Vagina (tissue), 2 donors: Measurements from ENCODE around the gene CLEC2L. TPM values are rescaled to one million over a fixed set of nuclear protein-coding genes. Genes with fewer than 3 reads are reported as not detected.

Source experiments
- DNase-seq, 2 donors: peaks; one replicate each; pipeline ENCODE4 v3.0.0-alpha.2; 2017; ENCODE audit errors: extremely low spot score in 2 of 2
- H3K27ac ChIP-seq: fragments of 200-600 bp; sonication (generic); one replicate; pipeline ENCODE4 v1.5.1; 2019
- H3K27me3 ChIP-seq: fragments of 200-600 bp; sonication (generic); one replicate; pipeline ENCODE4 v1.5.1; 2019
- H3K36me3 ChIP-seq, 2 donors: fragments of 200-600 bp; sonication (generic); one replicate each; pipeline ENCODE4 v1.5.1; 2017 to 2019
- H3K4me1 ChIP-seq: fragments of 200-600 bp; sonication (generic); one replicate; pipeline ENCODE4 v1.5.1; 2019
- H3K4me3 ChIP-seq, 2 donors: fragments of 200-600 bp; sonication (generic); 1 replicate in 1 of 2; 2 replicates in 1 of 2; pipeline ENCODE4 v1.5.1; 2016 to 2019
- H3K9me3 ChIP-seq: fragments of 200-600 bp; sonication (generic); one replicate; pipeline ENCODE4 v1.5.1; 2019
- POLR2A ChIP-seq, 2 donors: fragments of 450-650 bp; IDR thresholded peaks; one replicate each; pipeline ENCODE4 v1.6.1; 2017; ENCODE audit warnings: antibody characterized with exemption in 2 of 2, mild to moderate bottlenecking in 2 of 2, moderate library complexity in 2 of 2
- POLR2AphosphoS5 ChIP-seq, 2 donors: sonication (generic); formaldehyde crosslinking; IDR thresholded peaks; one replicate each; pipeline ENCODE4 v1.9.0; 2017; ENCODE audit warnings: antibody characterized with exemption in 2 of 2, mild to moderate bottlenecking in 2 of 2, low read depth in 1 of 2; ENCODE audit not compliant: insufficient read depth in 1 of 2
- intact Hi-C: fragments of 100-400 bp; cut with DNase I; formaldehyde crosslinking; loops from one replicate; pipeline ENCODE4 v1.15.1; 2023
- total RNA-seq: library from RNA; depleted of rRNA; stranded (reverse); fragments of >200 nt; gene quantifications from one replicate; pipeline ENCODE4 v1.2.3, GENCODE V29; 2016
- TF ChIP-seq, protein P1 (sequence below), 3 experiments: fragments of 450-650 bp in 2 of 3; fragments of 200-600 bp in 1 of 3; sonication (generic) in 1 of 3; IDR thresholded peaks; one replicate each; pipeline ENCODE4 v1.5.1; 2017 to 2019; ENCODE audit warnings: antibody characterized with exemption in 3 of 3, mild to moderate bottlenecking in 2 of 3, moderate library complexity in 2 of 3

CLEC2L gene
- total RNA-seq, 1 donor from 2014 or later: not detected

DNA sequence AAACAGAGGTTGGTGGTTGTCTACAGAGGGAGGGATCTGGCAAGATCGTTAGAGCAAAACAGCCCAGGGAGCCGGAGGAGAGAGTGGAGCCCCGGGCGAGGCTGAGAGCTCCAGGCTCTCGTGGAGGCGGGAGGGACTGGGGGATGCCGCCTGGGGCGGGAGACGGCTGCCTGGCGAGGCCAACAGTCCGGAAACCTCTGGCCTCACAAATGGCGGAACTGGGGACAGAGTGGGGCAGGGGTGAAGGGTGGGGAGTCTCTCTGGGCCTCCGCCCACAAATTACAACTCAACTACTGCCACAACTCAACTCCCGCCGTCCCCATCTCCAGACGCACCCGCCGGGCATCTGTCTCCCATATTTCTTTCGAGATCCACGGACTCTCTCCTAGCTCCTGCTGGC is 47.7 kb downstream of the CLEC2L start:
- H3K4me1 ChIP-seq: no peaks in the 10 kb centered on the region
- no peaks in the 10 kb centered on the region for H3K27me3 ChIP-seq
- H3K4me3 ChIP-seq: no peak overlapping the region
- H3K27ac ChIP-seq: no peak overlapping the region
- peak; percentile 37 to 49 for DNase-seq
- no peak for TF ChIP-seq POLR2AphosphoS5 (IDR thresholded peaks at IDR 0.05; ENCODE audit: insufficient read depth in 1 of 2, low read depth in 1 of 2)
- no peak for TF ChIP-seq POLR2A (IDR thresholded peaks at IDR 0.05)
- TF ChIP-seq, protein P1, sequence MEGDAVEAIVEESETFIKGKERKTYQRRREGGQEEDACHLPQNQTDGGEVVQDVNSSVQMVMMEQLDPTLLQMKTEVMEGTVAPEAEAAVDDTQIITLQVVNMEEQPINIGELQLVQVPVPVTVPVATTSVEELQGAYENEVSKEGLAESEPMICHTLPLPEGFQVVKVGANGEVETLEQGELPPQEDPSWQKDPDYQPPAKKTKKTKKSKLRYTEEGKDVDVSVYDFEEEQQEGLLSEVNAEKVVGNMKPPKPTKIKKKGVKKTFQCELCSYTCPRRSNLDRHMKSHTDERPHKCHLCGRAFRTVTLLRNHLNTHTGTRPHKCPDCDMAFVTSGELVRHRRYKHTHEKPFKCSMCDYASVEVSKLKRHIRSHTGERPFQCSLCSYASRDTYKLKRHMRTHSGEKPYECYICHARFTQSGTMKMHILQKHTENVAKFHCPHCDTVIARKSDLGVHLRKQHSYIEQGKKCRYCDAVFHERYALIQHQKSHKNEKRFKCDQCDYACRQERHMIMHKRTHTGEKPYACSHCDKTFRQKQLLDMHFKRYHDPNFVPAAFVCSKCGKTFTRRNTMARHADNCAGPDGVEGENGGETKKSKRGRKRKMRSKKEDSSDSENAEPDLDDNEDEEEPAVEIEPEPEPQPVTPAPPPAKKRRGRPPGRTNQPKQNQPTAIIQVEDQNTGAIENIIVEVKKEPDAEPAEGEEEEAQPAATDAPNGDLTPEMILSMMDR (IDR thresholded peaks at IDR 0.05): no peak
- no peaks in the 10 kb centered on the region for H3K9me3 ChIP-seq
- intact Hi-C loops: no loop called here
- H3K36me3 ChIP-seq: peaks cover 0 to 35% of the 10 kb centered on the region in 2 donors

DNA sequence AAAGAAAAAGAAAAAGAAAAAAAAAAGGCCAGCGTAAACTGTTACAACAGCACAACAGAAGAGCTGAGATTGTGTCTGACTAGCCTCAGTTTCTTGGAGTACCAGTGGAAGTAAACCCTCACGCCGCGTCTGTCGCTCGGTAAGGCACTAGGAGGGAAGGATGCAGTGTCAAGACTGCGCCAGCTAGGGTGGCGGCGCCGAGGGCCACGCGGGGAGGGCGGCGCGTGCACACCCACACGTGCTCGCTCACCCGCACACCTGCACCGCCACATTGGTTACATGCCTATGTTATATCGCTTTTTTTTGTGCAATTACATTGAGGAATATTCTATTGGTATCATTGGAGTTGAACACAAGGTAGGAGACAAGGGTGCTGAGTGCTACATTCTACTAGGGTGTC is 48.2 kb downstream of the CLEC2L start:
- Histone ChIP-seq H3K4me3 (no peak overlapping the region), H3K36me3 (peaks cover 0 to 39% of the 10 kb centered on the region in 2 donors), H3K27ac (no peak overlapping the region), H3K9me3 (no peaks in the 10 kb centered on the region), H3K4me1 (no peaks in the 10 kb centered on the region), H3K27me3 (no peaks in the 10 kb centered on the region)
- intact Hi-C loops: no loop called here
- TF ChIP-seq POLR2AphosphoS5 (IDR thresholded peaks at IDR 0.05; ENCODE audit: insufficient read depth in 1 of 2, low read depth in 1 of 2): no peak
- no peak for TF ChIP-seq POLR2A (IDR thresholded peaks at IDR 0.05)
- TF ChIP-seq, protein P1 (IDR thresholded peaks at IDR 0.05): no peak
- DNase-seq: peak; percentile 27 to 37

GRCh38 chr7:139572071-139572470 is 48.6 kb downstream of the CLEC2L start:
- TF ChIP-seq POLR2AphosphoS5 (IDR thresholded peaks at IDR 0.05; ENCODE audit: insufficient read depth in 1 of 2, low read depth in 1 of 2): no peak
- no peak for TF ChIP-seq POLR2A (IDR thresholded peaks at IDR 0.05)
- TF ChIP-seq, protein P1 (IDR thresholded peaks at IDR 0.05): no peak
- peak; percentile 22 to 42 for DNase-seq

GRCh38 chr7:139572704-139573385 is 49.4 kb downstream of the CLEC2L start:
- intact Hi-C loops: no loop called here
- Histone ChIP-seq H3K4me1 (no peaks in the 10 kb centered on the region), H3K27me3 (no peaks in the 10 kb centered on the region), H3K4me3 (no peak overlapping the region), H3K9me3 (no peaks in the 10 kb centered on the region), H3K27ac (no peak overlapping the region), H3K36me3 (peaks cover 0 to 39% of the 10 kb centered on the region in 2 donors)
- TF ChIP-seq POLR2A (IDR thresholded peaks at IDR 0.05): no peak
- TF ChIP-seq, protein P1 (IDR thresholded peaks at IDR 0.05): no peak
- no peak for TF ChIP-seq POLR2AphosphoS5 (IDR thresholded peaks at IDR 0.05; ENCODE audit: insufficient read depth in 1 of 2, low read depth in 1 of 2)
- DNase-seq: peak; percentile 46 to 77

More at GRCh38 chr7:139572071-139572470, 48.6 kb downstream of the CLEC2L start:
- H3K27me3 ChIP-seq: no peaks in the 10 kb centered on the region
- H3K4me1 ChIP-seq: no peaks in the 10 kb centered on the region
- H3K27ac ChIP-seq: no peak overlapping the region
- no peak overlapping the region for H3K4me3 ChIP-seq
- H3K9me3 ChIP-seq: no peaks in the 10 kb centered on the region
- intact Hi-C loops: no loop called here
- H3K36me3 ChIP-seq: peaks cover 0 to 39% of the 10 kb centered on the region in 2 donors

- no peak for DNase-seq
- no peak for TF ChIP-seq POLR2AphosphoS5 (IDR thresholded peaks at IDR 0.05; ENCODE audit: insufficient read depth in 1 of 2, low read depth in 1 of 2)
- TF ChIP-seq POLR2A (IDR thresholded peaks at IDR 0.05): no peak
- TF ChIP-seq, protein P1 (IDR thresholded peaks at IDR 0.05): no peak
- H3K36me3 ChIP-seq: peaks cover 0 to 40% of the 10 kb centered on the region in 2 donors
- no peaks in the 10 kb centered on the region for H3K4me1 ChIP-seq
- intact Hi-C loops: no loop called here
- no peaks in the 10 kb centered on the region for H3K9me3 ChIP-seq
- no peak overlapping the region for H3K4me3 ChIP-seq
- no peak overlapping the region for H3K27ac ChIP-seq
- no peaks in the 10 kb centered on the region for H3K27me3 ChIP-seq
Measured at GRCh38 chr7:139573871-139574270, 50.4 kb downstream of the CLEC2L start.
